ENCODE measurements around the gene POU3F2.

DNA sequence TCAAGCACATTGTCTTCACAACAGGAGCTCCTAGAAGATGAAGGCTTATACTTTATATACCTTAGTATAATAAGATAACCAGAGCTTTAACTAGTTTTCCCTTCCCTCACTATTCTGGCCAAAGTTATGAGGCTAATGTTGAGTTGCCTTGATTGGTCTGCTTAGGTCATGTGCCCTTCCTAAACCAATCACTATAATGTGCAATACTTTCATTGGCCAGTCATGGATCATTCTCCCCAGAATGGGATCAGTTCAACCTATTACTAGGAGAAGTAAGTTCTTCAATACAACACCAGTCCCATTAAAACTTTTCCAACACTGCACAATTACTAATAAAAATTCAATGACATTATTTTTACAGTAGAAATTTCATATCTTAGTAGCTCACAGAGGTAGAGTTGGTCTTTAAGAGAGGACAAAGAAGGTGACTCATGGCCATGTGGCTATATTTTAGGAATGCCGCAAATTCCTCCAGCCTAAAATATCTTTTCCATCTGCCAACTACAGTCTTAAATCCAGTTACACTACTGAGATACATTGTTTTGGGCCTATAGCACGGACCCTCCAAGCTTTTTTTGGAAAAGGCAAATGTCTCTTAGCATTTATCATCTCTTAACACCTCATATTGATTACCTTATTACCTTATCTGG is 12.5 kb upstream of the POU3F2 start:
- no peak for TF ChIP-seq EP300 (IDR thresholded peaks at IDR 0.05)
- no peak for TF ChIP-seq POLR2A (IDR thresholded peaks at IDR 0.05)
